Measurements from ENCODE around the gene ISG20L2.

GRCh38 chr1:156721535-156721934 lies 7.0 kb downstream of the ISG20L2 start:
- TF ChIP-seq, protein P1, sequence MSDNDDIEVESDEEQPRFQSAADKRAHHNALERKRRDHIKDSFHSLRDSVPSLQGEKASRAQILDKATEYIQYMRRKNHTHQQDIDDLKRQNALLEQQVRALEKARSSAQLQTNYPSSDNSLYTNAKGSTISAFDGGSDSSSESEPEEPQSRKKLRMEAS (IDR thresholded peaks at IDR 0.05): no peak
- no peak for TF ChIP-seq CTCF (IDR thresholded peaks at IDR 0.05)
- TF ChIP-seq POLR2A (IDR thresholded peaks at IDR 0.05; ENCODE audit: low read length): no peak
- TF ChIP-seq CHD2 (IDR thresholded peaks at IDR 0.05; ENCODE audit: low read length, partially characterized antibody): no peak
- TF ChIP-seq EP300 (IDR thresholded peaks at IDR 0.05): no peak
- no peak for TF ChIP-seq BHLHE40 (IDR thresholded peaks at IDR 0.05; ENCODE audit: low read depth, low read length)
- no peak for TF ChIP-seq FOSB (CRISPR knock-in tag; IDR thresholded peaks at IDR 0.05)
- TF ChIP-seq REST (IDR thresholded peaks at IDR 0.05): no peak
- no peak for TF ChIP-seq NR3C1 (IDR thresholded peaks at IDR 0.05)
- TF ChIP-seq RCOR1 (IDR thresholded peaks at IDR 0.05; ENCODE audit: low read depth, low read length): no peak
- no peak for TF ChIP-seq POLR2AphosphoS2 (conservative IDR thresholded peaks at IDR 0.05; ENCODE audit: low read length)
- TF ChIP-seq CHD4 (IDR thresholded peaks at IDR 0.05; ENCODE audit: borderline replicate concordance): no peak

Measured in A549 (cell line).